ENCODE measurements around the gene ZDHHC20. TPM values are rescaled to one million over a fixed set of nuclear protein-coding genes. Genes with fewer than 3 reads are reported as not detected.

ZDHHC20 gene
- total RNA-seq, 1 donor from 2014 or later: 175 TPM

DNA sequence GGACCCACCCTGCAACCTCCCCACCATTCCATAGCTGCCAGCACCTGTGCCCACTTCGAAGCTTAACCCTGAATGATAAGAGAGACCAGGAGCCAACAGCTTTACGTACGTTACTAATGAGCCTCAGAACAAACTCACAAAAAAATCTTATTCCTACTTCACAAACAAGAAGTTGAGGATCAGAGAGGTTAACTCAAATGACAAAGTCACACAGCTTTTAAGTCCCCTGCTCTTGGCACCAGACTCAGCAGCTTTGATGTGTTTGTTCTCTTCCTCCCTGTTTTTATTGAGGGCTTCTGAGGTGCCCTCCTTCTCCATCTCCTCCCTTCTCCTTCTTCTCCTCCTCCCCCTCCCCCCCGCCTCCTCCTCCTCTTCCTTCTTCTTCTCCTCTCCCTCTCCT is 115.4 kb downstream of the ZDHHC20 start:
- H4K20me1 ChIP-seq (ENCODE audit: low read depth): no peaks in the 10 kb centered on the region
- H3K27me3 ChIP-seq: no peaks in the 10 kb centered on the region
- H3K9me3 ChIP-seq (ENCODE audit: low read depth): no peaks in the 10 kb centered on the region
- Mint-ChIP-seq H3K27ac (no peak overlapping the region), H3K27me3 (ENCODE audit: insufficient read depth, low read depth) (peaks cover 11% of the 10 kb centered on the region), H3K4me3 (no peak overlapping the region), H3K9me3 (no peaks in the 10 kb centered on the region), H3K4me1 (peaks cover 9% of the 10 kb centered on the region), H3K36me3 (no peaks in the 10 kb centered on the region)
- H3K4me1 ChIP-seq: peaks cover 3% of the 10 kb centered on the region
- H3K4me3 ChIP-seq: no peak overlapping the region
- H3K79me2 ChIP-seq (ENCODE audit: low read depth): no peaks in the 10 kb centered on the region
- no peak overlapping the region for H3K9ac ChIP-seq
- no peak overlapping the region for H3K27ac ChIP-seq
- no peaks in the 10 kb centered on the region for H3F3A ChIP-seq (ENCODE audit: low read depth)
- no peak overlapping the region for H3K4me2 ChIP-seq
- H3K36me3 ChIP-seq: no peaks in the 10 kb centered on the region
- no peak overlapping the region for H2AFZ ChIP-seq (replicated peaks)
- no peak for TF ChIP-seq EZH2 (IDR thresholded peaks at IDR 0.05)
- TF ChIP-seq, protein P1, sequence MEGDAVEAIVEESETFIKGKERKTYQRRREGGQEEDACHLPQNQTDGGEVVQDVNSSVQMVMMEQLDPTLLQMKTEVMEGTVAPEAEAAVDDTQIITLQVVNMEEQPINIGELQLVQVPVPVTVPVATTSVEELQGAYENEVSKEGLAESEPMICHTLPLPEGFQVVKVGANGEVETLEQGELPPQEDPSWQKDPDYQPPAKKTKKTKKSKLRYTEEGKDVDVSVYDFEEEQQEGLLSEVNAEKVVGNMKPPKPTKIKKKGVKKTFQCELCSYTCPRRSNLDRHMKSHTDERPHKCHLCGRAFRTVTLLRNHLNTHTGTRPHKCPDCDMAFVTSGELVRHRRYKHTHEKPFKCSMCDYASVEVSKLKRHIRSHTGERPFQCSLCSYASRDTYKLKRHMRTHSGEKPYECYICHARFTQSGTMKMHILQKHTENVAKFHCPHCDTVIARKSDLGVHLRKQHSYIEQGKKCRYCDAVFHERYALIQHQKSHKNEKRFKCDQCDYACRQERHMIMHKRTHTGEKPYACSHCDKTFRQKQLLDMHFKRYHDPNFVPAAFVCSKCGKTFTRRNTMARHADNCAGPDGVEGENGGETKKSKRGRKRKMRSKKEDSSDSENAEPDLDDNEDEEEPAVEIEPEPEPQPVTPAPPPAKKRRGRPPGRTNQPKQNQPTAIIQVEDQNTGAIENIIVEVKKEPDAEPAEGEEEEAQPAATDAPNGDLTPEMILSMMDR (IDR thresholded peaks at IDR 0.05): no peak
- no peak for TF ChIP-seq EZH2phosphoT487 (IDR thresholded peaks at IDR 0.05)
- DNase-seq (ENCODE audit: low spot score): no peak

DNA sequence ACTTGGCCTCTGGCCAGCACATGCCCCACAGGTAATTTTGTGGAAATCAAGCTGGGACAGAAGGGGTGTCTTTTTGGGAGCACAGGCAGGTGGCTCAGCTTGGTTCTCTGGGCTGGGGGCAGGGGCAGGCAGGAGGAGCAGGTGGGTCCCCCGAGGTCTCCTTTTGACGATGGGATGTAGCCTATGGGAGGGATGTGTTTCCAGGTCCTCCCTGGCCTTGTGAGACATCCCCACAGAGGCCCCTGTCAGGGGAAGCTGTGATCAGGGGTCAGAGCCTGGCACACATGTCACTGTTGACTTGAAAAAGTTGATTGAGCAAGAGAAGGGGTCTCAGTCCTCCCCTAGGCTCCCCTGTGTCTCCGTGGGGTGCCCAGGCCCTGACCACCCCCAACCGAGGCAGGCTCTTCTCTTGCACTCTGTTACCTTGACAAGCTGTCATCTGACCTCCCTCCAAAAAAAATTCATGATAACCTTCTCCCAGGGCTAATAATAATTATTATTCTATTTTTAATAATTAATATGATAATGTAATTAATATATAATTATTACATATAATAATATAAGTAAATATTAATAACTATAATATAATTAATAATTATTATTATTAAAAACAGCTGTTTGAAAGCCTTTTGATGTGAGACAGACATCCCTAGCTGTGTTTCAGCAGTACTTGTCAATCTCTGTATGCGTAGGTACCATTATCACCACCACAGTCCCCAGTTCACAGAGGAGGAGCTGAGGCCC is 116.2 kb downstream of the ZDHHC20 start:
- H3K27me3 ChIP-seq: no peaks in the 10 kb centered on the region
- H3K4me1 Mint-ChIP-seq: peaks cover 14% of the 10 kb centered on the region
- no peak overlapping the region for H3K9ac ChIP-seq
- no peaks in the 10 kb centered on the region for H4K20me1 ChIP-seq (ENCODE audit: low read depth)
- H3K36me3 Mint-ChIP-seq: no peaks in the 10 kb centered on the region
- no peaks in the 10 kb centered on the region for H3K36me3 ChIP-seq
- no peak overlapping the region for H3K27ac ChIP-seq
- no peaks in the 10 kb centered on the region for H3F3A ChIP-seq (ENCODE audit: low read depth)
- no peaks in the 10 kb centered on the region for H3K9me3 Mint-ChIP-seq
- H2AFZ ChIP-seq (replicated peaks): no peak overlapping the region
- peaks cover 10% of the 10 kb centered on the region for H3K4me1 ChIP-seq
- no peak overlapping the region for H3K4me2 ChIP-seq
- TF ChIP-seq EZH2 (IDR thresholded peaks at IDR 0.05) (no peak), EZH2phosphoT487 (IDR thresholded peaks at IDR 0.05) (no peak)
- TF ChIP-seq, protein P1 (IDR thresholded peaks at IDR 0.05): no peak
- no peak overlapping the region for H3K4me3 ChIP-seq
- H3K4me3 Mint-ChIP-seq: no peak overlapping the region
- H3K9me3 ChIP-seq (ENCODE audit: low read depth): no peaks in the 10 kb centered on the region
- no peak for DNase-seq (ENCODE audit: low spot score)
- H3K27ac Mint-ChIP-seq: no peak overlapping the region
- H3K79me2 ChIP-seq (ENCODE audit: low read depth): no peaks in the 10 kb centered on the region
- H3K27me3 Mint-ChIP-seq (ENCODE audit: insufficient read depth, low read depth): peaks cover 11% of the 10 kb centered on the region

DNA sequence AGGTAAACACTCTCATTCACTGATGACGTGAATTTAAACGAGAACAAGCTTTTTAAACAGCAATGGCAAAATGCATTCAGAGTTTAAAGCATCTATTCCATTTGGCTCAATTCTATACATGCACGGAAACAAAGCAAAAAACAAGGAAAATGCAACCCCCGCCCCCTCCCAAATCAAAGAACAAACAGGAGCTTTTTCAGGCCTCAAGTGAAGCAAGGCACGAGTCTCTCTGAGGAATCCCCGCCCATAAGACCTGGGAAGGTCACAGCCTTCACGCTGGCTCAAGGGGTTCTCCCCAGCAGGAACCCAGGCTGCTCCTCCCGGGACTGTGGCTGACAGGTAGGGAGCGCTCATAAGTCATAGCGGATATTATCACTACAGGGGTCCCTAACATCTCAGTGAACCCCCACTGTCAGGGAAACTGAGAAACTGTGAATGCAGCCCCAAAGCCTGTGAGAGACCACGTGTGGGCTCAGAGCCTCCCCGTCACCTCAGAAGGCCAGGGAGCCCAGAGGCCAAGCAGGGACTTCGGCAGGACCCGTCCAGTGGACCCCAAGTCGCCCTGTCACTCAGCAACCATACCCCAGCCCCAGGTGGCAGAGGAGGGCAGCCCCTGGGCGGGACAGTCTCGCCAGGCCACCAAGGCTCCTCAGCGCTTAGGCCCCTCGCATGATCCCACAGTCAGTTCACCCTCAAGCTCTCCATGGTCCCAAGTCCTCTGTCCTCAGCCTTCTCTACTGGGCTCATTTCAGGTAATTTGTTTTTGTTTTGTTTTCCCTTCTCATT is 117.3 kb downstream of the ZDHHC20 start:
- no peak for DNase-seq (ENCODE audit: low spot score)
- Histone ChIP-seq H3K9me3 (ENCODE audit: low read depth) (no peaks in the 10 kb centered on the region), H3K4me3 (no peak overlapping the region), H3K79me2 (ENCODE audit: low read depth) (no peaks in the 10 kb centered on the region), H3K36me3 (no peaks in the 10 kb centered on the region), H4K20me1 (ENCODE audit: low read depth) (no peaks in the 10 kb centered on the region), H3K9ac (no peak overlapping the region), H3K4me2 (no peak overlapping the region), H3K4me1 (peaks cover 10% of the 10 kb centered on the region), H3K27ac (no peak overlapping the region), H3K27me3 (no peaks in the 10 kb centered on the region), H3F3A (ENCODE audit: low read depth) (no peaks in the 10 kb centered on the region), H2AFZ (replicated peaks) (no peak overlapping the region)
- no peak overlapping the region for H3K4me3 Mint-ChIP-seq
- H3K27me3 Mint-ChIP-seq (ENCODE audit: insufficient read depth, low read depth): peaks cover 11% of the 10 kb centered on the region
- H3K4me1 Mint-ChIP-seq: peaks cover 14% of the 10 kb centered on the region
- no peak overlapping the region for H3K27ac Mint-ChIP-seq
- no peaks in the 10 kb centered on the region for H3K9me3 Mint-ChIP-seq
- TF ChIP-seq EZH2phosphoT487 (IDR thresholded peaks at IDR 0.05) (no peak), EZH2 (IDR thresholded peaks at IDR 0.05) (no peak)
- TF ChIP-seq, protein P1 (IDR thresholded peaks at IDR 0.05): no peak
- H3K36me3 Mint-ChIP-seq: no peaks in the 10 kb centered on the region

Data from neural progenitor cell (in vitro differentiated cells).